ENCODE measurements around the gene MFSD2B.

GRCh38 chr2:24045511-24046508, 35.9 kb downstream of the MFSD2B start:
- no peak for TF ChIP-seq CTCF (conservative IDR thresholded peaks at IDR 0.05 in 1 of 2, IDR thresholded peaks at IDR 0.05 in 1 of 2; ENCODE audit: low read depth in 1 of 2, low read length in 2 of 2)
- no peak for TF ChIP-seq EZH2 (IDR thresholded peaks at IDR 0.05; ENCODE audit: low read length, missing control alignments)

All from fibroblast of lung (primary cell).